Natural killer cell (primary cell): Measurements from ENCODE around the gene TEKT3. TPM values are rescaled to one million over a fixed set of nuclear protein-coding genes. Genes with fewer than 3 reads are reported as not detected.

Source experiments
- ATAC-seq, 3 donors: fragments of 150-1000 bp in 2 of 3; fragments of 200-7000 bp in 1 of 3; cut with Tn5 transposase; 1 replicate in 1 of 3; 2 replicates in 2 of 3; pipeline ENCODE4 v1.10.0; 2021; ENCODE audit warnings: mild to moderate bottlenecking in 2 of 3, moderate library complexity in 2 of 3
- DNase-seq, 2 donors: peaks; one replicate each; pipeline versions ENCODE4 v3.0.0 to v3.0.0-alpha.2; 2013 to 2021; ENCODE audit warnings: mixed read lengths in 1 of 2
- H3K27ac ChIP-seq: one replicate; pipeline ENCODE4 v1.5.1; 2013; ENCODE audit warnings: mild to moderate bottlenecking, low read length
- H3K27me3 ChIP-seq: one replicate; pipeline ENCODE4 v1.6.1; 2013; ENCODE audit warnings: low read length; ENCODE audit not compliant: control insufficient read depth, insufficient read depth
- H3K36me3 ChIP-seq: one replicate; pipeline ENCODE4 v1.6.1; 2013; ENCODE audit warnings: low read length; ENCODE audit not compliant: control insufficient read depth, insufficient read depth
- H3K4me1 ChIP-seq: one replicate; pipeline ENCODE4 v1.6.1; 2013; ENCODE audit warnings: low read length; ENCODE audit not compliant: control insufficient read depth, insufficient read depth
- H3K4me3 ChIP-seq: one replicate; pipeline ENCODE4 v1.5.1; 2013; ENCODE audit warnings: low read length
- H3K9me3 ChIP-seq: one replicate; pipeline ENCODE4 v1.6.1; 2013; ENCODE audit warnings: low read length; ENCODE audit not compliant: control insufficient read depth, insufficient read depth
- H3K27ac Mint-ChIP-seq, 2 donors: one replicate each; pipeline ENCODE4 v1.8.0; 2022; ENCODE audit warnings: mild to moderate bottlenecking in 2 of 2, mixed read lengths in 2 of 2, moderate library complexity in 1 of 2
- H3K27me3 Mint-ChIP-seq, 2 donors: one replicate each; pipeline ENCODE4 v1.8.0; 2022; ENCODE audit warnings: low read depth in 2 of 2, mixed read lengths in 2 of 2
- H3K36me3 Mint-ChIP-seq: one replicate; pipeline ENCODE4 v1.8.0; 2022; ENCODE audit warnings: mixed read lengths
- H3K4me1 Mint-ChIP-seq, 2 donors: one replicate each; pipeline ENCODE4 v1.8.0; 2022; ENCODE audit warnings: mixed read lengths in 2 of 2
- H3K4me3 Mint-ChIP-seq: one replicate; pipeline ENCODE4 v1.8.0; 2022; ENCODE audit warnings: mild to moderate bottlenecking, moderate library complexity, mixed read lengths
- H3K9me3 Mint-ChIP-seq, 2 donors: one replicate each; pipeline ENCODE4 v1.8.0; 2022; ENCODE audit warnings: mixed read lengths in 2 of 2
- WGBS: methylation state at CpG from one replicate; pipeline ENCODE4 v1.1.7; 2013; ENCODE audit warnings: missing lambda C conversion rate; ENCODE audit not compliant: insufficient coverage; 5-methylcytosine and 5-hydroxymethylcytosine counted together
- intact Hi-C: fragments of 100-400 bp; cut with micrococcal nuclease; formaldehyde crosslinking; loops from one replicate; pipeline ENCODE4 v1.14.2; 2022
- total RNA-seq, 4 donors: library from RNA; stranded (reverse); fragments of 120-200 nt in 1 of 4; gene quantifications; one replicate each; pipeline versions ENCODE4 v1.2.3 to v1.2.4, GENCODE V29; 2013 to 2022
- TF ChIP-seq, protein P1 (sequence below): fragments of 200-600 bp; IDR thresholded peaks from one replicate; pipeline ENCODE4 v1.8.0; 2022; ENCODE audit warnings: antibody characterized with exemption

Gene TEKT3
- total RNA-seq, 3 donors from 2014 or later (not counting 1 experiment from before 2014, with no cell fraction given) = 0.39 to 1.3 (median 0.58) TPM

GRCh38 chr17:15385305-15385704 is 43.9 kb upstream of the TEKT3 start:
- Histone ChIP-seq H3K4me1 (no peaks in the 10 kb centered on the region), H3K9me3 (no peaks in the 10 kb centered on the region), H3K36me3 (no peaks in the 10 kb centered on the region), H3K27ac (no peak overlapping the region), H3K4me3 (no peak overlapping the region), H3K27me3 (no peaks in the 10 kb centered on the region)
- intact Hi-C loops = no loop called here
- ATAC-seq (no peak), DNase-seq (no peak)
- Mint-ChIP-seq H3K4me1 (no peaks in the 10 kb centered on the region), H3K9me3 (no peaks in the 10 kb centered on the region), H3K27ac (no peak overlapping the region), H3K36me3 (no peaks in the 10 kb centered on the region), H3K27me3 (peaks cover 19 to 33% of the 10 kb centered on the region in 2 donors), H3K4me3 (no peak overlapping the region)
- WGBS = 83% methylated on average over 2 of the region's 2 CpGs
- TF ChIP-seq, protein P1, sequence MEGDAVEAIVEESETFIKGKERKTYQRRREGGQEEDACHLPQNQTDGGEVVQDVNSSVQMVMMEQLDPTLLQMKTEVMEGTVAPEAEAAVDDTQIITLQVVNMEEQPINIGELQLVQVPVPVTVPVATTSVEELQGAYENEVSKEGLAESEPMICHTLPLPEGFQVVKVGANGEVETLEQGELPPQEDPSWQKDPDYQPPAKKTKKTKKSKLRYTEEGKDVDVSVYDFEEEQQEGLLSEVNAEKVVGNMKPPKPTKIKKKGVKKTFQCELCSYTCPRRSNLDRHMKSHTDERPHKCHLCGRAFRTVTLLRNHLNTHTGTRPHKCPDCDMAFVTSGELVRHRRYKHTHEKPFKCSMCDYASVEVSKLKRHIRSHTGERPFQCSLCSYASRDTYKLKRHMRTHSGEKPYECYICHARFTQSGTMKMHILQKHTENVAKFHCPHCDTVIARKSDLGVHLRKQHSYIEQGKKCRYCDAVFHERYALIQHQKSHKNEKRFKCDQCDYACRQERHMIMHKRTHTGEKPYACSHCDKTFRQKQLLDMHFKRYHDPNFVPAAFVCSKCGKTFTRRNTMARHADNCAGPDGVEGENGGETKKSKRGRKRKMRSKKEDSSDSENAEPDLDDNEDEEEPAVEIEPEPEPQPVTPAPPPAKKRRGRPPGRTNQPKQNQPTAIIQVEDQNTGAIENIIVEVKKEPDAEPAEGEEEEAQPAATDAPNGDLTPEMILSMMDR = no peak

DNA sequence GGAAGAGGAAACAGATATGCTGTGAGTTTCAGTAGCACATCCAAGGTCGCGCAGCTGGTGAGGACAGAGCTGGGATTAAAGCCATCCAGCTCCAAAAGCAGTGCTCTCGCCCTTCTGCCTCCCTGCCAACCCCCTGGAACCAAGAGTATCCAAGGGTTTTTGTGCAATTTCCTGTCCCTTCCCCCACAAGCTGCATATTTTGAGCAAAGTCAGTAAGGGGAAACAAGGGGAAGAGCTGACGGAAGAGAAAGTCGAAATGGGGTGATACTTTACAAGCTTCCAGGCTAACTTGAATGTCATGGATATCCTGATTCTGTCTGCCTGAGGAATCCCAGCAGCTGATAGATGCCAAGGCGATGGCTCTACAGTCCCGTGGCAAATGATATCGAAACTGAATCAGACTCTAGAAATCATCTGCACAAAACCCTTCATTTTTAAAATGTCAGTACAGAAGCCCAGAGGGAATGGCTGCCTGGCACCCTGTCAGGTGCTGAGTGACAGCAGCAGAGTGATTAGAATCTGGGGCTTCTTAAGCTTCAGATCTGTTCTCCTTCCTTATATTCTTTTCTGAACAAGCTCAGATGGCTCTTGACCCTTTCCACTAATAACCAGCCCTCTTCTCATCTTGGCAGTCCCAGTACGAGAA is 42.9 kb upstream of the TEKT3 start:
- Histone ChIP-seq H3K27me3 (no peaks in the 10 kb centered on the region), H3K9me3 (no peaks in the 10 kb centered on the region), H3K4me3 (no peak overlapping the region), H3K4me1 (no peaks in the 10 kb centered on the region), H3K36me3 (no peaks in the 10 kb centered on the region), H3K27ac (no peak overlapping the region)
- DNase-seq (no peak), ATAC-seq (no peak)
- Mint-ChIP-seq H3K27me3 (peaks cover 19 to 32% of the 10 kb centered on the region in 2 donors), H3K4me1 (no peaks in the 10 kb centered on the region), H3K27ac (no peak overlapping the region), H3K4me3 (no peak overlapping the region), H3K36me3 (no peaks in the 10 kb centered on the region), H3K9me3 (no peaks in the 10 kb centered on the region)
- WGBS = 68% methylated on average over 9 of the region's 9 CpGs
- TF ChIP-seq, protein P1 = no peak
- intact Hi-C loops = no loop called here

GRCh38 chr17:15382914-15383313 is 41.5 kb upstream of the TEKT3 start:
- H3K36me3 Mint-ChIP-seq = no peaks in the 10 kb centered on the region
- peaks cover 17 to 37% of the 10 kb centered on the region in 2 donors for H3K27me3 Mint-ChIP-seq
- WGBS = 82% methylated on average over 1 of the region's 1 CpG

More at GRCh38 chr17:15382914-15383313, 41.5 kb upstream of the TEKT3 start:
- H3K4me1 ChIP-seq = no peaks in the 10 kb centered on the region
- intact Hi-C loops = no loop called here
- ATAC-seq = no peak
- H3K36me3 ChIP-seq = no peaks in the 10 kb centered on the region
- Mint-ChIP-seq H3K9me3 (no peaks in the 10 kb centered on the region), H3K27ac (no peak overlapping the region), H3K4me3 (no peak overlapping the region), H3K4me1 (no peaks in the 10 kb centered on the region)
- H3K9me3 ChIP-seq = no peaks in the 10 kb centered on the region
- no peak overlapping the region for H3K27ac ChIP-seq
- no peaks in the 10 kb centered on the region for H3K27me3 ChIP-seq
- H3K4me3 ChIP-seq = no peak overlapping the region
- no peak for DNase-seq
- TF ChIP-seq, protein P1 = no peak
